Fibroblast of peridontal ligament (primary cell): ENCODE measurements around the gene SLC22A3.
"Not testable (repeated sequence)": the region's sequence is repeated elsewhere in the genome, so short reads cannot be mapped to it uniquely, and the experiment has no call there.

Experiments
- DNase-seq: peaks from one replicate; pipeline ENCODE4 v3.0.0-alpha.2; 2010; ENCODE audit errors: extremely low read depth

SLC22A3 gene

GRCh38 chr6:160374836-160375560 lies 26.8 kb downstream of the SLC22A3 start:
- no peak for DNase-seq

DNA sequence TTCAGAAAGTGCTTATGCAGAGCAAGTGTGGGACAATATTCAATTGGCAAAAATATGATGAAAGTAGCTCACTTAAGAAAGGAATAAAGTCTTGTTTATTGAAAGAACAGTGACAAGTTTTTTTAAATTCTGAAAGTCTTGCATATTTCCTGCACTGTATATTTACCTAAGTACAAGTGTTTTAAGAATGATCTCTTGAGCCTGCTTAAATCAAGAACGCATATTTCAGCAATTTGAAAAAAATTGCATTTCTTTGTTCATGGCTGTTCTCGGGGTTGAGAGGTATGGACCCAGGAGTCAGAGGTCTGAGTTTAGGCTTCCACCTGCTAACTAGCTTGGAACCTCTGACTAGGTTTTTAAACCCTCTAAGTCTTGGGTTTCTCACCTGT lies 27.4 kb downstream of the SLC22A3 start:
- DNase-seq, result no peak

DNA sequence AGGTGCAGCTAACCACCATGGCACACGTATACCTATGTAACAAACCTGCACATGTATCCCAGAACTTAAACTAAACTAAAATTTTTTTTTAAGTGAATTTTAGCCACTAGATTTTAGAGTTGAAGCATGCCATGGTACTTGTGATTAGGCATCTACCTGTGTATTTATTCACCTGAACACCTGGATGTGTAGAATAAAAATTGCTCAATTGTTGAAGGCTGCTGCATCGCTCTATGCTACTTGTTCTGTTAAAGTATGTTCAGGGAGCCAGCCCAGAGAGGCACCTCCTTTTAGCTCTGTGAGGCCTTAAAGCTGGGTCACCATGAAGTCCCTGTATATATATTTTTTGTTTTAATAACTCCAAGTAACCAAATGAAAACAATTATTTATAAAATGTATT lies 28.3 kb downstream of the SLC22A3 start:
- DNase-seq, result no peak

DNA sequence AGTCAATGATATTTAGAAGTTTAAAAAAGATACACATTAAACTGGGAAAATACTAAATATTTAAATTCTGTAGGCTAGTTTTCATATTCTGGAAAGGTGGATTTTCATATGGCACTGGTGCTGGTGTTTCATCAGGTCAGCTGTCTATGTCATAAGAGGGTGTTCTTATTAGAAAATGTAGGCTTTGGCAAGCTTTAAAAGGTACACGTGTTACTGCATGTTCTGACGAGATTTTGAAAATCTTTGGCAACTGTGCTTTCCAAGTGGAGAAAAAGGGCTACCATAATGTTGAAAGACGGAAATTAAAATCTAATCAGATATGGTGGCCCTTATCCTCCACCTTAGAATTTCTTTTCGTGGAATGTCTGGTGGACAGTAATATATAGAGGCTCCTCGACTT lies 30.0 kb downstream of the SLC22A3 start:
- no peak for DNase-seq

DNA sequence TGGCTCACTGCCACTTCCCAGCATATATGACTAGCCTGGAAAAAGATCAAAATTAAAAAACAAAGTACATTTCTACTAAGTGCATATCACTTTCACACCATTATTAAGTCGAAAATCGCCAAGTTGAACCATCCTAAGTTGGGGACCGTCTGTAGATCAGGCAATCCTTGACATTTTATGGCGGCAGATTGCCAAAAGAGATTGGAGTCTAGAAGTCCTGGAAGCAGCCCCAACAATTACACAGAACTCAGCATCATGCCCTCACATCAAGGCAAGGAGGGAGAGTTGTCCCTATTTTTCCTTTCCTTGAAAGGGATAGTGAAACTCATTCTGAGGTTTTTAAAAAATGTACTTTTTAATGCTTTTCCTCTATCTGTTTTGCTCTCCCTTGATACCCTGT lies 30.7 kb downstream of the SLC22A3 start:
- no peak for DNase-seq

- DNase-seq, result no peak
Measured at GRCh38 chr6:160379466-160379865, 31.3 kb downstream of the SLC22A3 start.

GRCh38 chr6:160382946-160383345 lies 34.8 kb downstream of the SLC22A3 start:
- DNase-seq, result no peak

DNA sequence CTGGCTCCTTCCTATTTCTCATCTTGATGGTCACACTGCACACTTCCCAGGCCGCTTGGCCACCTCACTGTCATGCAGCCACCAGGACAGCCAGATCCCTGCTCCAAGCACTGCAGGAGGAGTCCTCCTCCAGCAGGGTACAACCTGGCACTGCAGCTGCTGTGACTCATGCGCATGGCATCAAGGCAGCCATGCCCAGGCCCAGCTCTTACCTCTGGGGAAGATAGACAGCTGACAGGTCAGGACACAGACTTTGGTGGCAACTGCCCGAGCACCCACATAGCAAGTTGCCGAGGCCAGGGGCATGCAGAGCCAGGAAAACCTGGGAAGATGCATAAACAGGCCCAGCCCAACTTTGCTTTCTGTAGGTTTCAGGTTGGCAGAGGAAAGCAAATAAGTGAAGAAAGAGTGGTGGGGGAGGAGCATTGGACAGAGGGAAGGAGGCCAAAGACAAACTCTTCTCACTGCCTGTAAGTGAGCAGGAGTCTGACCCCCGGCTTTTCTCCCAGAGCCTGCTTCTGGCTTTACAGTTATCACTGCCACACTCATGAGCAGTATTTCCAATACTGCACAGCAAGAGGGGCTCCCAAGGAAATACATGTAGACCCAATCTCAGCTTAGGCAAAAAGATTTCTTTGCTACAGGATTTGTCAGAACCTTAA lies 38.8 kb downstream of the SLC22A3 start:
- no peak for DNase-seq

DNA sequence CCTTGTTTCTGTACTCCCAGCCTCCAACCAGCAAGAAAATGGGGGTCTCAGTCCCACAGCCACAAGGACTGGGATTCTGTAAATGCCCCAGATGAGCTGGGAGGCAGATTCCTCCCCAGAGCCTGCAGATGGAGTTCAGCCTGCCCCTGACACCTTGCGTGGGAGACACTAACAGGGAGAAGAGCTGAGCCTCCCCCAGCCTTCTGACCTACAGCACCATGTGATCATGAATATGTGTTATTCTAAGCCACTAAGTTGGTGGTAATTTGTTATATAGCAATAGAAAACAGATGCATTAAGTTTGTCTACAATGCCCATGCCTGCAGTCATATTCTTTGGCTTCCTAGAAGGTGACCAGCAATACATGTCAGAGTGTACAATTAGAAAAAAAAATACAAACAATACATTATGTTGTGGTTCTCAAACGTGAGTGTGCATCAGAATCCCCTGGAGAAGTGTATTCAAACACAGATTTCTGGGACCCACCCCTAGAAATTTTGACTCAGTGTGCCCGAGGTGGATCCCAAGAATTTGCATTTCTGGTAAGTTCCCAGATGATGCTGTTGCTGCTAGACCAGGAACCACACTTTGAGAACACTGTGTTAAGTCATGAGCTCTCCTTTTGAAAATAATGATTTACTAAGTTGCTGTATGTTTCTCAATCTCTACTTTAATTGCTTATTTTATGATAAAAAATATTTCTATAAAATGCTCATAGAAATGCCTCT lies 39.9 kb downstream of the SLC22A3 start:
- DNase-seq, result no peak

DNA sequence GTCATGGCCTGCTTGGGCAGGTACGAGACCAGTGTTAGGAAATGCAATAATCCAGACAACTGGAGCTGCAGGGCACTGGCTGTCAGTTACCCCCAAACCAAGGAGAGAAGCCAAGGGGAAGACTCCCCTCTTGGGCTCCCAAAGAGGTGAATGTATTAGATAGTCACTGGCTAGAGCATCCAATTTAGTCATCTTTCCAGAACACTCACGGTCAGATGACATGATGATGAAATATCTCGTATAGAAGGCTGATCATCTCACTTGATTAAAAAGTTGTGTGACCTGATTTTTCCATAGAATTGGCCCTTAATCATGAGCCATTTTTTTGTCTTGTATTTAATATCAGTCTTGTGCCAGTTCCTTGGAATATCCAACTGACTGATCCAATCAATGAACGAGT lies 40.7 kb downstream of the SLC22A3 start:
- no peak for DNase-seq

- no peak for DNase-seq
Measured at GRCh38 chr6:160391419-160392116, 43.4 kb downstream of the SLC22A3 start.

DNA sequence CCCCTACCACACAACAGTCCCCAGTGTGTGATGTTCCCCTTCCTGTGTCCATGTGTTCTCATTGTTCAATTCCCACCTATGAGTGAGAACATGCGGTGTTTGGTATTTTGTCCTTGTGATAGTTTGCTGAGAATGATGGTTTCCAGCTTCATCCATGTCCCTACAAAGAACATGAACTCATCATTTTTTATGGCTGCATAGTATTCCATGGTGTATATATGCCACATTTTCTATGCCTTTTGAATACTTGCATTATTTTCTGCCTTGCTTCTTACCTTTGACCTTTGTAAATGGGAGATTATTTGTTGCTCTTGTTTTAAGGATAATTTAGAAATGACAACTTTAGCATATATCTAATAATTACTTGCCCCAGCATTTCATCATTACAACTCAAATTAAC lies 45.3 kb downstream of the SLC22A3 start:
- not testable (repeated sequence) for DNase-seq

- DNase-seq, result no peak
Measured at GRCh38 chr6:160393891-160394653, 45.9 kb downstream of the SLC22A3 start.

DNA sequence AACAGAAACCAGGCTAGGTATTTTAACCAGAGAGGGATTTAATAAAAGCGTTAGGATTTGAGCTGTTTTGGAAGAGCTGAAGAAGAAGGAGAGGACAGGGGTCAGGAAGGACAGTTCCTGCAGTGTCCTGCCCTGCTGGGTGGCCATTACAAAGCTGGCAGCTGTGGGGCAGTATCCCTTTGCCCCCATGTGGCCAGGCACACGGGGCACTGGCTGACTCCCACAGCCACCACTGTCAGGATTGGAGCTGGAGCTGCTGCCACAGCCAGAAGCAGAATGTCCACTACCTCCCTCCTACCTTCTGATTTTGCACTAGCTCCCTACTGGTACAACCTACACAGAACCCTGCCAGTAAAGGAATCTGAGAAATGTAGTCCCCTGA lies 46.5 kb downstream of the SLC22A3 start:
- no peak for DNase-seq

- DNase-seq, result no peak
Measured at GRCh38 chr6:160395187-160395586, 47.0 kb downstream of the SLC22A3 start.

DNA sequence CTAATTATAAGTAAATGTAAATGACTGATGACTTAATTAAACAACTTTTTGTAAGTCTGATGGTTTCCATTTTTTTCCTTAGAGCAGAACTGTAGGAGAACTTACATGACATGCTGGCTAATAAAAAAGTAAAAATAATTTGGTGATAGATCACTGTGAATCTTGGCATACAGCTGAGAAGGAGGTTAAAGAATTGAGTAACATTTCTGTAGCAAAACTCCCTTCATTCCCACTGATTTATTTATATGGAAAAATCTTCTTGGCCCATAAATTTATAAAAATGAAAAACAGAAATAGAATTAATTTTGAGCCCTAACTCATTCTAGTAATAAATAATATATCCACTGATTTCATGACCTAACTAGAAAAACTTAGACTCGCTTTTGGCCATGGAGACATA lies 48.1 kb downstream of the SLC22A3 start:
- no peak for DNase-seq

- no peak for DNase-seq
Measured at GRCh38 chr6:160398674-160399271, 50.6 kb downstream of the SLC22A3 start.

DNA sequence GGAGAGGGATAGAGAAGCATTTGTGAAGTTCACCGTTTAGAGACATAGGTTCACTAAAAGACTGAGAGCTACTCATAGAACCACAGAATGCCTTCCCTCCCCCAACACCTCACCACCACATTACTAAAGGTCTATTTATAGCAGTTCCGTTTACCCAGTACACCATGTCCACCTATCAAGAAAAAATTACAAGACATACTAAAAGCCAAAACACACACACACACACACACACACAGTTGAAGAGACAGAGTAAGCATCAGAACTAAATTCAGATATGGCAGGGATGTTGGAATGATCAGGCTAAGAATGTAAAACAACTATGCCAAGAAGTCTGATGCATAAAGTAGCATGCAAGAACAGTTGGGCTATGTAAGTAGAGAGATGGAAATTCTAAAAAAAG lies 52.3 kb downstream of the SLC22A3 start:
- DNase-seq, result no peak

DNA sequence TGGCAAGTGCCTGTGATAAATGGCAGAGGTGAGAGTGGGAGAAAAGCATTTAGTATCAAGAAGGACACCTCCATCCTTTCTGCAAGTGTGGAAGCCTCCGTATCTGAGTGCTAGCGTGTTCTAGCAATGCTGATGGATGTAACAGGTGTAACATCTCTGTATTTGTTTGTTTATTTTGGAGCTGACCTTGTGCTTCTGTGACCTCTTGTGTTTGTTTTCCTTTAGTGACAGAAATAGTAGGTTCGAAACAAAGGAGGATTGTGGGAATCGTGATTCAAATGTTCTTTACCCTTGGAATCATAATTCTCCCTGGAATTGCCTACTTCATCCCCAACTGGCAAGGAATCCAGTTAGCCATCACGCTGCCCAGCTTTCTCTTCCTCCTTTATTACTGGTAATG lies 60.4 kb downstream of the SLC22A3 start:
- DNase-seq, result no peak

GRCh38 chr6:160412993-160413392 lies 64.8 kb downstream of the SLC22A3 start:
- no peak for DNase-seq

GRCh38 chr6:160417146-160417545 lies 69.0 kb downstream of the SLC22A3 start:
- DNase-seq, result no peak
